ENCODE results near the gene UBAC2. TPM values are rescaled to one million over a fixed set of nuclear protein-coding genes. Genes with fewer than 3 reads are reported as not detected.
A peak's percentile ranks its signal among the peaks of the same experiment; 100 is the strongest.

The UBAC2 gene
- total RNA-seq, 2 donors from 2014 or later: 74.2 to 75.3 TPM

- Mint-ChIP-seq H3K27ac (no peak overlapping the region), H3K36me3 (ENCODE audit: low read depth) (no peaks in the 10 kb centered on the region), H3K4me3 (no peak overlapping the region), H3K4me1 (no peaks in the 10 kb centered on the region), H3K27me3 (peaks cover 1% of the 10 kb centered on the region)
- H3K9me3 ChIP-seq (ENCODE audit: control insufficient read depth, low read length, poor library complexity, severe bottlenecking): no peaks in the 10 kb centered on the region
- DNase-seq: no peak
- ATAC-seq: no peak
These were observed 34.7 kb upstream of the UBAC2 start for GRCh38 chr13:99165753-99166587.

DNA sequence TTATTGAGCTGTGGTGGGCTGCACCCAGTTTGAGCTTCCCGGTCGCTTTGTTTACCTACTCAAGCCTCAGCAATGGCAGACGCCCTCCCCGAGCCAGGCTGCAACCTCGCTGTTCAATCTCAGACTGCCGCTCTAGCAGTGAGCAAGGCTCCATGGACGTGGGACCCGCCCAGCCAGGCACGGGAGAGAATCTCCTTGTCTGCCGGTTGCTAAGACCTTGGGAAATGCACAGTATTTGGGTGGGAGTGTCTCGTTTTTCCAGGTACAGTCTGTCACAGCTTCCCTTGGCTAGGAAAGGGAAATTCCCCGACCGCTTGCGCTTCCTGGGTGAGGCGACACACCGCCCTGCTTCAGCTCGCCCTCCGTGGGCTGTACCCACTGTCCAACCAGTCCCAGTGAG lies 27.7 kb upstream of the UBAC2 start:
- Mint-ChIP-seq H3K4me3 (no peak overlapping the region), H3K27me3 (no peaks in the 10 kb centered on the region), H3K36me3 (ENCODE audit: low read depth) (no peaks in the 10 kb centered on the region), H3K4me1 (peaks cover 15% of the 10 kb centered on the region), H3K27ac (no peak overlapping the region)
- no peak for DNase-seq
- H3K9me3 ChIP-seq (ENCODE audit: control insufficient read depth, low read length, poor library complexity, severe bottlenecking): no peaks in the 10 kb centered on the region
- ATAC-seq: no peak

- no peak overlapping the region for H3K27ac Mint-ChIP-seq
- peaks cover 22% of the 10 kb centered on the region for H3K4me1 Mint-ChIP-seq
- DNase-seq: no peak
- no peaks in the 10 kb centered on the region for H3K27me3 Mint-ChIP-seq
- no peak for ATAC-seq
- no peaks in the 10 kb centered on the region for H3K36me3 Mint-ChIP-seq (ENCODE audit: low read depth)
- H3K9me3 ChIP-seq (ENCODE audit: control insufficient read depth, low read length, poor library complexity, severe bottlenecking): no peaks in the 10 kb centered on the region
- H3K4me3 Mint-ChIP-seq: no peak overlapping the region
These were observed 27.0 kb upstream of the UBAC2 start for GRCh38 chr13:99173606-99174005.

GRCh38 chr13:99174533-99175100 lies 26.0 kb upstream of the UBAC2 start:
- Mint-ChIP-seq H3K36me3 (ENCODE audit: low read depth) (no peaks in the 10 kb centered on the region), H3K27ac (no peak overlapping the region), H3K27me3 (no peaks in the 10 kb centered on the region), H3K4me1 (peaks cover 32% of the 10 kb centered on the region), H3K4me3 (no peak overlapping the region)
- no peaks in the 10 kb centered on the region for H3K9me3 ChIP-seq (ENCODE audit: control insufficient read depth, low read length, poor library complexity, severe bottlenecking)
- no peak for DNase-seq
- ATAC-seq: no peak

DNA sequence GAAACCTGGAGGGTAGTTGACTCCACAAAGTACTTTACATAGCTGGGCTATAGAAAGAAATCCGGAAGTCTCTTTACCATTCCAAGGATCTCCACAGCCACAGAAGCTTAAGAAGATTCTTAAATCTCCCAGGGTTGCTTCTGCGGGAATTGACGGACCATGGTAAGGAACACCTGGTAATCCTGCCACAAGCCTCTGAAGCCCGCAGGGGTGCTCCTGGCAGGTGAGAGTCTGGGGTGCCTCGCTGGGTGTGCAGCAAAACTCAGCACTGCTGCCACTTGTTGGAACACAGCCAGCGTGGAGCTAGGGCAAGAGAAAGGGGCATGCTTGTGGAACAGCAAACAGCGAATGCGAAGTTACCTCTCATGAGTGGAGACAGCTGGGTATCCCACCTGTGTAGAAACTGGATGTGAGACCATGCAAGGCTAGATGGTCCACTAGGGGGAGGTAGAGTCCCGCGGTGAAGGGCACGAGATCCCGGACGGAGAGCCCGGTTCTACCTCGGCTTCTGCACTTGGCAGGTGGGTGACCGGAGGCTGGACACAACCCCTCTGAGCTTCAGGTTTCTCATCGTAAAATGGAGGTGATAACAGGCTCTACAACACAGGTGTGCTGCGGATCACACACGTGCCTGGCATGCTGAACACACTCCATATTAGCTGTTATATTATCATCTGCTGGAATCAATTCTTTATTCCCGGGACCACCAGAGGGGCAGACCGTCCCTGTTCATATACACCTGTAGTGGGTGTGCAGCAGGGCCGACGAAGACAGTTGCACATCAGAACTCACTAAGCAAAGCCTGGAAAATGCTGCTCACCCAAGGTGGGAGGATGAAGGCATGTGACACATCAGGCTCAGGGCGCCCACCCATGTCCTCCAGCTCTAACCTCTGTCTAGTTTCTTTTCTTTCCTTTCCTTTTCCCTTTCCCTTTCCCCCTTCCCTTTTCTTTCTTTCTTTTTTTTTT lies 24.1 kb upstream of the UBAC2 start:
- ATAC-seq (peak; percentile 89), DNase-seq (peak; percentile 58 to 73 (median 60))
- Mint-ChIP-seq H3K36me3 (ENCODE audit: low read depth) (peaks cover 4% of the 10 kb centered on the region), H3K27ac (peak overlapping the region; percentile 75), H3K27me3 (no peaks in the 10 kb centered on the region), H3K4me1 (peaks cover 42% of the 10 kb centered on the region), H3K4me3 (peak overlapping the region; percentile 72)
- H3K9me3 ChIP-seq (ENCODE audit: control insufficient read depth, low read length, poor library complexity, severe bottlenecking): no peaks in the 10 kb centered on the region

DNA sequence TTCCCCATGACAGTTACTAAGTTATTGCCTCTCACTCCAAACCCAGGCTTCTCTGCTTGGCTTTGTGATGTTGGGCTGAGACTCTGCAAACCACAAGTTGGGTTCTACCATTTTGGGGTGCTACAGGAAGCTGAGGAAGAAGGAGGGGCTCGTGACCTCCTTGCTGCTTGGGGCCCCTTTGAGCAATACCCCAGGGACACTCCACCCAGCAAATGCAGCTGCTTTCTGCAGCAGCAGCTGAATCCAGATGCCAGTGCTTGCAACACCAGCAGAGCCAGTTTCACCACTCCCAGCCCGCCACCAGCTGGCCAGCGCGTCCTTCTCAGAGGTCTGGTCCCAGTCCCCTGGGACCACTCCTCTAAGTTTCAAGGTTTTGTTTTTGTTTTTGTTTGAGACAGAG lies 22.0 kb upstream of the UBAC2 start:
- Mint-ChIP-seq H3K4me3 (peak overlapping the region; percentile 73), H3K27me3 (no peaks in the 10 kb centered on the region), H3K27ac (peak overlapping the region; percentile 78), H3K4me1 (peaks cover 35% of the 10 kb centered on the region), H3K36me3 (ENCODE audit: low read depth) (peaks cover 4% of the 10 kb centered on the region)
- ATAC-seq: peak; percentile 61
- no peak for DNase-seq
- no peaks in the 10 kb centered on the region for H3K9me3 ChIP-seq (ENCODE audit: control insufficient read depth, low read length, poor library complexity, severe bottlenecking)

- H3K27me3 Mint-ChIP-seq: no peaks in the 10 kb centered on the region
- no peaks in the 10 kb centered on the region for H3K9me3 ChIP-seq (ENCODE audit: control insufficient read depth, low read length, poor library complexity, severe bottlenecking)
- ATAC-seq (no peak), DNase-seq (no peak)
- H3K4me1 Mint-ChIP-seq: peaks cover 35% of the 10 kb centered on the region
- peaks cover 4% of the 10 kb centered on the region for H3K36me3 Mint-ChIP-seq (ENCODE audit: low read depth)
- peak overlapping the region; percentile 73 for H3K4me3 Mint-ChIP-seq
- peak overlapping the region; percentile 78 for H3K27ac Mint-ChIP-seq
These were observed 21.2 kb upstream of the UBAC2 start for GRCh38 chr13:99179460-99179859.

- DNase-seq: no peak
- ATAC-seq: no peak
- Mint-ChIP-seq H3K27me3 (no peaks in the 10 kb centered on the region), H3K36me3 (ENCODE audit: low read depth) (peaks cover 4% of the 10 kb centered on the region), H3K4me3 (no peak overlapping the region), H3K27ac (no peak overlapping the region), H3K4me1 (peaks cover 29% of the 10 kb centered on the region)
- H3K9me3 ChIP-seq (ENCODE audit: control insufficient read depth, low read length, poor library complexity, severe bottlenecking): no peaks in the 10 kb centered on the region
These were observed 18.2 kb upstream of the UBAC2 start for GRCh38 chr13:99182439-99182838.

DNA sequence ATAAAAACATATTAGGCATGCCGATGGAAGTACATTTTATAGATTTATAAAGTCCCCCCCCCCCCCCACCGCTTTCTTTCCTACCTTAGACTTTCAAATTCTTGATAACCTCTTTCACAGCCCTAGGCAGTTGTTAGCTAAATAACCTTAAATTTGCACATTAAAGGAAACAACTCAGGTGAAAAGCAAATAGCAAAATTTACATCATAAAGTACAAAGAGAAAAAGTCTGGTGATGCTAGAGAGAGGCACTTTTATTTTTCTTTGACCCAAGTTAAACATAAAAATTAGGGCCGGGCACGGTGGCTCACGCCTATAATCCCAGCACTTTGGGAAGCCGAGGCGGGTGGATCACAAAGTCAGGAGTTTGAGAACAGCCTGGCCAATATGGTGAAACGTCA lies 15.0 kb upstream of the UBAC2 start:
- H3K4me1 Mint-ChIP-seq: peaks cover 3% of the 10 kb centered on the region
- H3K9me3 ChIP-seq (ENCODE audit: control insufficient read depth, low read length, poor library complexity, severe bottlenecking): no peaks in the 10 kb centered on the region
- peaks cover 3% of the 10 kb centered on the region for H3K36me3 Mint-ChIP-seq (ENCODE audit: low read depth)
- H3K4me3 Mint-ChIP-seq: no peak overlapping the region
- H3K27me3 Mint-ChIP-seq: no peaks in the 10 kb centered on the region
- no peak for DNase-seq
- no peak for ATAC-seq
- H3K27ac Mint-ChIP-seq: no peak overlapping the region

DNA sequence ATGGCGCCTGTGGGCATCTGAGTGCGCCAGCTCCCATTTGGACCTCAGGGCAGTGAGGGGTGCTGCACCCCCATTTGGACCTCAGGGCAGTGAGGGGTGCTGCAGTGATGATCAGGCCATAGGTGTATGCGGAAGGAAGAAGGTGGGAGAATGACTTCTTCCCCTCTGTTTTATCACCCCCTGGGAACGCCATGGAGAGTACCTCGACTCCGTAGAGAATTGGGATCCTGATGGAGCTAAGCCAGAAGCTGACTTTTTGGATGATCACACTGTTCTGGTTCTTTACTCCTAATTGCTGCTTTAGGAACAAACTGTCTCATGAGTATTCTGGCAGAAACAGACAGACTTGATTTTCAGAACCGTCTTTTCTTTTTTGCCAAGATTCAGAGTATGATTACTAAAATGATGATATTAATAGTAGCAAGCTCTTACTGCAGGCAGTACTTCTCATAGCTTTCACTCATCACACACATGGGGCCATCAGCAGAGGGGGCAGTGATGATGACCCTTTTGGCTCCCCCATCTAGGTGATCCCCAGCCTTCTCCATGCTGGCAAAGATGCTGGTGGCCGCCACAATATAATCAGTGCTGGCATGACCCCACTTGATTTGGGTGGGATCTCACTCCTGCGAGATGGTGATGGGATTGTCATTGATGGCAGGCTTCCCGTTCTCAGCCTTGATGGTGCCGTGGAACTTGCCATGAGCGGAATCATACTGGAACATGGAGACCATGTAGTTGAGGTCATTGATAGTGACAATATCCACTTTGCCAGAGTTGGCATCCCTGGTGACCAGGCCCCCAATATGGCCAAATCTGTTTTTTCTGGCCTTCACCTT lies 10.3 kb upstream of the UBAC2 start:
- no peak overlapping the region for H3K4me3 Mint-ChIP-seq
- H3K36me3 Mint-ChIP-seq (ENCODE audit: low read depth): no peaks in the 10 kb centered on the region
- no peaks in the 10 kb centered on the region for H3K9me3 ChIP-seq (ENCODE audit: control insufficient read depth, low read length, poor library complexity, severe bottlenecking)
- H3K4me1 Mint-ChIP-seq: peaks cover 12% of the 10 kb centered on the region
- DNase-seq (no peak), ATAC-seq (no peak)
- H3K27ac Mint-ChIP-seq: no peak overlapping the region
- H3K27me3 Mint-ChIP-seq: no peaks in the 10 kb centered on the region

- DNase-seq (no peak), ATAC-seq (no peak)
- Mint-ChIP-seq H3K36me3 (ENCODE audit: low read depth) (no peaks in the 10 kb centered on the region), H3K4me3 (peak overlapping the region; percentile 31), H3K27me3 (no peaks in the 10 kb centered on the region), H3K27ac (peak overlapping the region; percentile 67), H3K4me1 (peaks cover 14% of the 10 kb centered on the region)
- H3K9me3 ChIP-seq (ENCODE audit: control insufficient read depth, low read length, poor library complexity, severe bottlenecking): no peaks in the 10 kb centered on the region
These were observed 9.2 kb upstream of the UBAC2 start for GRCh38 chr13:99191336-99191899.

GRCh38 chr13:99191900-99192399 lies 8.7 kb upstream of the UBAC2 start:
- Mint-ChIP-seq H3K4me1 (peaks cover 14% of the 10 kb centered on the region), H3K27me3 (no peaks in the 10 kb centered on the region), H3K4me3 (peak overlapping the region; percentile 3), H3K36me3 (ENCODE audit: low read depth) (no peaks in the 10 kb centered on the region), H3K27ac (peak overlapping the region; percentile 67)
- DNase-seq: no peak
- no peaks in the 10 kb centered on the region for H3K9me3 ChIP-seq (ENCODE audit: control insufficient read depth, low read length, poor library complexity, severe bottlenecking)
- ATAC-seq: peak; percentile 32
